HFFc6 (cell line): Measurements from ENCODE around the gene BACH1. TPM values are rescaled to one million over a fixed set of nuclear protein-coding genes. Genes with fewer than 3 reads are reported as not detected.
A peak's percentile ranks its signal among the peaks of the same experiment; 100 is the strongest.

Experiments used
- DNase-seq: peaks from one replicate; pipeline ENCODE4 v3.0.0-alpha.2; 2018
- H3K27ac Mint-ChIP-seq: 2 replicates; pipeline ENCODE4 v1.8.0; 2020; ENCODE audit warnings: mild to moderate bottlenecking, mixed read lengths
- H3K27me3 Mint-ChIP-seq: 2 replicates; pipeline ENCODE4 v1.8.0; 2021; ENCODE audit warnings: mild to moderate bottlenecking, moderate library complexity, mixed read lengths; ENCODE audit not compliant: insufficient read depth
- H3K36me3 Mint-ChIP-seq: 2 replicates; pipeline ENCODE4 v1.8.0; 2021; ENCODE audit warnings: low read depth, mixed read lengths
- H3K4me1 Mint-ChIP-seq: 2 replicates; pipeline ENCODE4 v1.8.0; 2020; ENCODE audit warnings: low read depth, mixed read lengths
- H3K4me3 Mint-ChIP-seq: 2 replicates; pipeline ENCODE4 v1.8.0; 2020; ENCODE audit warnings: mild to moderate bottlenecking, moderate library complexity, mixed read lengths
- H3K9me3 Mint-ChIP-seq: 2 replicates; pipeline ENCODE4 v1.8.0; 2020; ENCODE audit warnings: mild to moderate bottlenecking, mixed read lengths
- CTCF ChIP-seq: fragments of 200-600 bp; sonication (generic); IDR thresholded peaks from 2 replicates; pipeline ENCODE4 v1.5.0; 2021; ENCODE audit warnings: antibody characterized with exemption, mild to moderate bottlenecking
- total RNA-seq, 6 experiments: library from RNA; stranded (reverse); fragmentation: NEBNext Ultra II Directional; extraction: Animal tissue kit (Norgen Biotek cat#: 25700); gene quantifications; 2 replicates in 1 of 6; 3 replicates in 5 of 6; pipeline ENCODE4 v1.2.3, GENCODE V29; 2021

BACH1 gene
- total RNA-seq, 6 experiments from 2014 or later: 47.3 to 53.5 (median 53.1) TPM

GRCh38 chr21:29308456-29308783 lies 9.7 kb downstream of the BACH1 start:
- H3K4me1 Mint-ChIP-seq: peaks cover 93% of the 10 kb centered on the region

GRCh38 chr21:29309703-29310102 lies 11.0 kb downstream of the BACH1 start:
- peaks cover 49% of the 10 kb centered on the region for H3K36me3 Mint-ChIP-seq
- no peak overlapping the region for H3K27ac Mint-ChIP-seq
- no peak for TF ChIP-seq CTCF
- H3K27me3 Mint-ChIP-seq: no peaks in the 10 kb centered on the region; the same call in 1 of the 2 replicates
- no peak for DNase-seq
- H3K4me3 Mint-ChIP-seq: no peak overlapping the region
- no peaks in the 10 kb centered on the region for H3K9me3 Mint-ChIP-seq
- H3K4me1 Mint-ChIP-seq: peaks cover 94% of the 10 kb centered on the region

More at GRCh38 chr21:29308456-29308783, 9.7 kb downstream of the BACH1 start:
- peak overlapping the region; percentile 68 for H3K27ac Mint-ChIP-seq
- no peaks in the 10 kb centered on the region for H3K9me3 Mint-ChIP-seq
- no peak for DNase-seq
- H3K27me3 Mint-ChIP-seq: no peaks in the 10 kb centered on the region
- H3K36me3 Mint-ChIP-seq: peaks cover 46% of the 10 kb centered on the region
- no peak for TF ChIP-seq CTCF
- peak overlapping the region; percentile 56 for H3K4me3 Mint-ChIP-seq

GRCh38 chr21:29311802-29312201 lies 13.1 kb downstream of the BACH1 start:
- Mint-ChIP-seq H3K4me1 (peaks cover 91% of the 10 kb centered on the region), H3K36me3 (peaks cover 38% of the 10 kb centered on the region), H3K4me3 (no peak overlapping the region), H3K9me3 (no peaks in the 10 kb centered on the region), H3K27me3 (no peaks in the 10 kb centered on the region; the same call in 1 of the 2 replicates), H3K27ac (no peak overlapping the region)
- no peak for TF ChIP-seq CTCF
- no peak for DNase-seq

- Mint-ChIP-seq H3K4me3 (no peak overlapping the region), H3K9me3 (no peaks in the 10 kb centered on the region), H3K36me3 (peaks cover 40% of the 10 kb centered on the region), H3K27ac (no peak overlapping the region), H3K4me1 (peaks cover 91% of the 10 kb centered on the region), H3K27me3 (no peaks in the 10 kb centered on the region; the same call in 1 of the 2 replicates)
- DNase-seq: no peak
- TF ChIP-seq CTCF: no peak
These were observed 14.3 kb downstream of the BACH1 start for GRCh38 chr21:29312981-29313380.

- Mint-ChIP-seq H3K27me3 (no peaks in the 10 kb centered on the region; the same call in 1 of the 2 replicates), H3K27ac (0 out of 2 replicates have a peak overlapping the region, but pooled peaks have one; percentile 13)
These were observed 15.1 kb downstream of the BACH1 start for GRCh38 chr21:29313662-29314408.

More at GRCh38 chr21:29313662-29314408, 15.1 kb downstream of the BACH1 start:
- Mint-ChIP-seq H3K9me3 (no peaks in the 10 kb centered on the region), H3K36me3 (peaks cover 40% of the 10 kb centered on the region), H3K4me1 (peaks cover 91% of the 10 kb centered on the region), H3K4me3 (no peak overlapping the region)
- DNase-seq: no peak
- no peak for TF ChIP-seq CTCF
